VCaP (cell line): Measurements from ENCODE around the gene IFI6.

ENCODE experiments used
- H3K27ac ChIP-seq: fragments of 450-650 bp; 2 replicates; pipeline ENCODE4 v1.5.1; 2017
- TF ChIP-seq, protein P1 (sequence below): fragments of 450-650 bp; conservative IDR thresholded peaks from 2 replicates; pipeline ENCODE4 v1.5.1; 2017; ENCODE audit warnings: mild to moderate bottlenecking, moderate library complexity

Gene IFI6

DNA sequence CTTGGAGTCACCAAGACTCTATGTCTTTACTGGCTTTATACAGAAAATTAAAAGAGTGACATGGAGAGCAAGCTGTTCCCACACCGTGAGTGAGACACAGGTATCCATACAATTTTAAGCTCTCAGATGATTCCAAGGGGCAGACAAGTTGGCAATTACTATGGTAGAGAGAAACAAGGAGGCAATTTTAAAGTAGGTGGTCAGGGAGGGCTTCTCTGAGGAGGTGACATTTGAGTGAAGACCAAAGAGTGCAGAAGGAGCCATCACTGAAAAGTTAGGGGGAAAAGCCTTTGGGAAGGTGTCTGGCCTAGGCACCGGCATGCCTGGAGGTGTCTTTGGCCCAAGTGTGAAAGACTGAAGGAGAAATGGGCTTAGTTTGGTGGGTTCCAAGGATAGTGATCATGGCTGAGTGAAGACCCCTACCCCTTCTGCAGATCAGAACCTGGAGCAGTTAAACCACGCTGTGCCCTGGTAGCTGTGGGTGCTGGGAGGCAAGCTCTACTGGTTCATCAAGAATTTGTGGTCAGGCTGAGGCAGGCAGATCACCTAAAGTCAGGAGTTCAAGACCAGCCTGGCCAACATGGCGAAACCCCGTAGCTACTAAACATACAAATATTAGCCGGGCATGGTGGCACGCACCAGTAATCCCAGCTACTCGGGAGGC is 10.4 kb downstream of the IFI6 start:
- H3K27ac ChIP-seq, result no peak overlapping the region
- TF ChIP-seq, protein P1, sequence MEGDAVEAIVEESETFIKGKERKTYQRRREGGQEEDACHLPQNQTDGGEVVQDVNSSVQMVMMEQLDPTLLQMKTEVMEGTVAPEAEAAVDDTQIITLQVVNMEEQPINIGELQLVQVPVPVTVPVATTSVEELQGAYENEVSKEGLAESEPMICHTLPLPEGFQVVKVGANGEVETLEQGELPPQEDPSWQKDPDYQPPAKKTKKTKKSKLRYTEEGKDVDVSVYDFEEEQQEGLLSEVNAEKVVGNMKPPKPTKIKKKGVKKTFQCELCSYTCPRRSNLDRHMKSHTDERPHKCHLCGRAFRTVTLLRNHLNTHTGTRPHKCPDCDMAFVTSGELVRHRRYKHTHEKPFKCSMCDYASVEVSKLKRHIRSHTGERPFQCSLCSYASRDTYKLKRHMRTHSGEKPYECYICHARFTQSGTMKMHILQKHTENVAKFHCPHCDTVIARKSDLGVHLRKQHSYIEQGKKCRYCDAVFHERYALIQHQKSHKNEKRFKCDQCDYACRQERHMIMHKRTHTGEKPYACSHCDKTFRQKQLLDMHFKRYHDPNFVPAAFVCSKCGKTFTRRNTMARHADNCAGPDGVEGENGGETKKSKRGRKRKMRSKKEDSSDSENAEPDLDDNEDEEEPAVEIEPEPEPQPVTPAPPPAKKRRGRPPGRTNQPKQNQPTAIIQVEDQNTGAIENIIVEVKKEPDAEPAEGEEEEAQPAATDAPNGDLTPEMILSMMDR, result no peak

DNA sequence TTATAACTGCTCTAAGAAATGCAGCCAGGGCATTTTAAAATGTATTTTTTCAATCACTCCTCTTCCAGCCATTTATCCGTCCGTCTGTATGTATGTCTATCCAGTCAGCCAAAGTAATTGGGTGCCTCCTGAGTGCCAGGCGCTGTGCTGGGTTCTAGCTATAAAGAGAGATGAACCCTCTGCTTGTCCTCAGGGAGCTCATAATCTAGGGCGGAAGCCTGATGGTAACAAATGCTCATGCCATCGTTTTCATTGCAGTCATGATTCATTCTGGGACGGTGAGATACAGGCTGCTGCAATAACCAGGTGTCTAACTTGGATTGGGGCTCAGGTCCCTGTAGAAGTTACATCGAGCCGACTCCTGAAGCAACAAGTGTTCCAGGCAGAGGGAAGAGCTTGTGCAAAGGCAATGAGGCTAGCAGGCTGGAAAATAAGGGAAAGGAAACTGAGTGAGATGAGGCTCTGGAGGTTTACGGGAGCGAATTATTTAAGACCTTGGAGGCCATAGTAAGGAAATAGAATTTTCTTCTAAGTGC is 11.6 kb downstream of the IFI6 start:
- peak overlapping the region; percentile 30; the same call in 1 of the 2 replicates for H3K27ac ChIP-seq
- TF ChIP-seq, protein P1, result no peak

DNA sequence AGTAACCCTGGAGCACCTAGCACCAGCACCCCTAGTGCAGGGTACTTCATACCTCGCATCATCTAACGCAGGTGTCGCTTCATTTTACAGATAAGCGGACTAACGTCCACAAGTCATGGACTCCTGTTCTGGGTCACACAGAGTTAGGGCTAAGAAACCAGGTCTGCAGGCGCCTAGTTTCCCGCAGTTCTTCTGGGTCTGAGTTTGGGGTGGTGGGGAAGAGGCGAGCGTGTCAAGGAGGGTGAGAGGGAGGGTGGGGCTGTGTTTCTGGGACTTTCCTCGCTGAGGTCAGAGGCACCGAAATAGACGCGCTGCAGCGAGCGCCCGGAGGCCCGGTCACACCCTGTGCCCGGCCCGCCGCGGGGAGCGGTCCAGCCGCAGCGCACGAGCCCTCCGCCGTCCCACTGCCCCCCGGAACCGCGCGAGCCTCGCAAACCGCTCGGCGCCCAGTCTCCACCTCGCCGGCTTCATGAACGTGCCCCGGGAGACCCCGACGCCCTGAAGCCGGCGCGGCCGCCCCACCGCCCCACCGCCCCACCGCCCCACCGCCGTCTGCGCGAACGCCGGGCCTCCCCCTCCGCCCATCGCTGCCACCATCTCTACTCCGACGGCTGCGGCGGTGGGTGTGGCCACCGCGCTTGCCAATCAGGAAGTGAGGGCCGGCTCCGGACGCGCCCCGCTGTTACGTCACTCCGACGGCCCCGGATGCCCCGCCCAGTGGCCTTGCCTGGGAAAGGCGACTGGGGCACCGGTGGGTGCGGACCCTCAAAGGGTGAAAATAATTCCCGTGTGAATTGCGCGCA is 12.3 kb downstream of the IFI6 start:
- TF ChIP-seq, protein P1, result no peak
- H3K27ac ChIP-seq, result peak overlapping the region; percentile 30; the same call in 1 of the 2 replicates

DNA sequence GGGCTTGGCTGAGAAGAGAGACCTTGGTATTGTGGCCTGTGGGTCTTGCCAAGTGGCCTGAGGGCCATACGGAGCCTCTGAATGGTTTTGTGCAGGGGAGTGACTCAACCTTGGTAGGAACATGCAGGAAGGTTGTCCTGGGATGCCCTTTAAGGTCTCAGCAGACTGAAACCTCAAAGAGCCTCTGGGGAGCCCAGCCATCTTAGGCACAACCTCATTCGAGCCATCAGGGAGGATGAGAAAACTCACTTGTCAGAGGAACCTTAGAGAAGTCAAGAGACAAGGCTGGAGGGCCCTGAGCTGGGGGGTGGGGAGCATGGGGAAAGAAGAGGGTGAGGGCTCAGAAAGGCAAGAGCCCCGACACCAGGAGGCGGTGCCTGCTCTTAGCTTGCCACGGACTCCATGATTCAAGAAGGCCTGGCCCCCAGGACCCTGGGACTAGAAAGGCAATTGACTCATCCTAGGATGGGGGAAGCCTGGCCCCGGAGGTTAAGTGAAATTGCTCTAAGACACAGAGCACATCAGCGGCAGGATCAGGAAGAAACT is 13.0 kb downstream of the IFI6 start:
- no peak overlapping the region; the same call in 1 of the 2 replicates for H3K27ac ChIP-seq
- TF ChIP-seq, protein P1, result no peak

DNA sequence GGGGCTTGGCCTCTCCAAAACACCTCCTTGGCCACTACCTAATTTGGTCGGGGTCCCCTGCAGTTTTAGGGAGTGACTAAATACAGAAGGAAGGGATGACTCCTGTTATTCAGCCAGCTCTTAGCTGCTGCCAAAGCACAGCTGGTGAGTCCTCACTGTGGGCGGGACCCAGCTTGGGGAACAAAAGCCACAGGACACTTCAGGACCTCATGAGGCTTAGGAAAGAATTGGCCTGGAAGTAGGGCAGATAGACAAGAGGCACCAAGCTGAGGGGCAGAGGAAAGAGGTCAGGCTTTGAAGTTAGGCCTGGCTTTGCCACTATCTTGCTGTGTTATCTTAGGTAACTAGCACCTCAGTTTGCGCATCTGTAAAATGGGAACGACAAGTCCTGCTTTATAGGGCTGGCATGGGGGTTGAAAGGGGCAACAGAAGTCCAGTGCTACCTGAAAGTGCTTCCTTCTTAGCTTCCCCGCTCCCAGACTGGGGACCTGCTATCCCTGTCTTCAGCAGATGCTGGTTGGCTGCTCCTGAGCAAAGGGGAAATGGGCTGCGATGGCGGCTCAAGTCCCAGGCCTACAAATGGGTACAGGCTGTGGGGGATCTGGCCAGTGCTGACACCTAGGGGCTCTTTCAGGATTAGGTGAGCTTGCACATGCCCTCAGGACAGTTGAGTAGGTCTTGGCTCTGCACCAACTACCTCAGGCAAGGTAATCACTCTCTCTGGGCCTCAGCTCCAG is 15.7 kb downstream of the IFI6 start:
- TF ChIP-seq, protein P1, result no peak

DNA sequence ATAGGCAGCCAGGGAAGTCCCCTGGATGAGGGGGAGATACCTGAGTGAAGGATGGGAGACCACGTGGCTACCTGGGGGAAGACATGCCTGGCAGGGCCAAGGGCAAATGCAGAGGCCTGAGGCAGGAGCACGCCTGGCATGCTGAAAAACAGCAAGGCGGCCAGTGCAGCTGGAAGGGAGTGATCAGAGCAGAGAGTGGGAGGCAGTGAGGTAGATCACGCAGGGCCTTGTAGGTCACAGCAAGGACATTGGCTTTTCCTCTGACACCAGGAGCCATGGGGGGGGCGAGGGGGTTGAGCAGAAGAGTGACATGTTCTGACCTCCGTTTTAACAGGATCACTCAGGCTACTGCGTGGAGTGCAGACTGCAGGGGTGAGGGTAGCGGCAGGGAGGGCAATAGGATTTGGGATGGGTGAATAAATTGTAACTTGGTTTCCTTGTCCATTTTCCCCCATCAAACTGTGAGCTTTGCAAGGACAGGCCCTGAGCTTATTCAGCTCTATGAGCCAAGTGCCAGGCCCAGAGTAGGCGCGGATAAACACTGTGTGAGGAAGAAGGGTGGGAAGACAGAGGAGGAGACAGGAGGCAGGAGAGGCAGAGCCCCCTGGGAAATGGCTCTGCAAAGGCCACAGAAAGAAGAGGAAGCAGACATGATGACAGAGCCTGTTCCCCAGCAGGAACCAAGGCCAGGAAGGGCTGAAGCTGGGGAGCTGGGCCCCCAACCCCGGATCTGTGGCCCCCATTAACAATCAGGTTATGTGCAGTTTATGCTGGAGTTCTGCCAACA is 16.6 kb downstream of the IFI6 start:
- no peak overlapping the region for H3K27ac ChIP-seq
- TF ChIP-seq, protein P1, result no peak

More for the DNA sequence above, 15.7 kb downstream of the IFI6 start:
- no peak overlapping the region for H3K27ac ChIP-seq
